ENCODE results near the gene FAM3B.

The FAM3B gene

DNA sequence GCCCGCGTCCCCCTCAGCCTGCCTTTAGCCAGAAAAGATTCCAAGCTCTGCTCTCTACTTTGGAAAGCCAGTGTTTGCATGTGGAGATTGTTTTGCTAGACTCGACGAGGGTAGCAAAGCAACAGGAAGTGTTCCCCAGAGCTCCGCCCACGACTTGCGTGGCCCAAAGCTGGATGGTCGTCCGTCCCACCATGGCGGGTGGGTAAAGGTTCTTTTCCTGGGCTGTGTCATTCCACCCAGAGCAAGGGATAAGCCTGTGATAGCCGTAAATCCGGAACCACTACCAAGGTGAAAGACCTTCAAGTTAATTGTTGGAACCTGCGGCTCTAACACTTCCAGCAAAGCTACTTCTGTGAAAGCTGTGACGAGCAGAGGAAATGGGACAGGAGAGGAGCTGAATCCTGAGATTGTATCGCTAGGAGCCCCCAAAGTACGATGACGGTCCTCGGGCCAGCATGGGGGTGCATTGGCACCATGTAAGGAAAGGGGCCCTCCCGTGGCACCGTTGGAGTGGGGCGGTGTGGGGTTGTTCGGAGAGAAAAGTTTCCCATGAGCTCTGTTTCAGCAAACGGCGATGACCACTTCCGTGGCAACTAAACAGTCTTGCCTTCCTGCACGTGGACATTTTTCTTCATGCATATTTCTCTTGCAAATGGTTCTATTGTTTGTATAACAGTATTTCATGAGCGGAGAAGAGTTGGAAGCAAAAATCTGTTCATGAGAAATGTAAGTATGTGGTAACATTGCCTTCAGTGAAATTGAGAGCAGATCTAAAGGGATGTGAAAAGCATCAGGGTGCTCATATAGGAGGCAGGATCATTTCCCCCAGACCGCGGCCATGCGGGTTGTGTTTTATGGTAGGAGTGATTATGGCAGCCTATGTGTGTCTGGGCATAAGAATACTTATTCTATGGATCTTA is 53.6 kb downstream of the FAM3B start:
- no peak for DNase-seq

DNA sequence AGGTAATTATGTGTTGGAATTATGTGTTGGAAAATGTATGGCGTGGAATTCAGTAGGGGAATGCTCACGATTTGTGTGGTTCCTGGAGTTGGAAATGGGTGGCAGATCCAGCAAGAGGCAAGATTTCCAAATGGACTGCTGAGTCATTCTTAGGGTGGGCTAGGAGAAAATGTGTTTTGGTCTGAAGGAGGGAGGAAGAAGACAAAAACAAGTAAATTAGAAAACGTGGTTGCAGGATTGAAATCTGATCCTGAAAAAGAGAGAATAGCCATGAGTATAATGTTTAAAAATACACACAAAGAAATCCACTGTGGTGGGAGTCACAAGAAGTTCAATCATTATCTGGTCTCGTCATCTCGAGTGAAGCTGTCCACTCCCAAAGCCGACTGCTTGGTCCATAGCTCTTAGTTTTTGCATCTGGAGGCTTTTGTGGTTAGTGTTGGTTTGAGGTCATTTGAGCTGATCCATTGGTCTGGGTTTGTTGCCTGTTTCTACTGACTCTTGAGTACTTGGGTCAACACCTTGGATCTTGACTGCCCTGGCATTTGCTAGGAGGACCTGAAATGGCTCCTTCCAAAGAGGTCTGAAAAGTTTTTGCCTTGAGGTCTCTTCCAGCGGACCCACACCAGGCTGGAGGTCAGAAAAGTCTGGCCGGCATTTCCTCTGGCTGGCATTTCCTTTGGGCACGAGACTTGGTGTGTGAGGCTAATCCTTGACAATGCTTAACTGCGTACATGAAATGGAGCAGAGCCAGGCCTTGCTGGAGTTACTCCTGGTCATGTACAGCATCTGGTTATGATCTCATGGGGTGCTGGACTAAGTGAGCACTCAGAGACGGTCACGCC is 54.5 kb downstream of the FAM3B start:
- DNase-seq = no peak

DNA sequence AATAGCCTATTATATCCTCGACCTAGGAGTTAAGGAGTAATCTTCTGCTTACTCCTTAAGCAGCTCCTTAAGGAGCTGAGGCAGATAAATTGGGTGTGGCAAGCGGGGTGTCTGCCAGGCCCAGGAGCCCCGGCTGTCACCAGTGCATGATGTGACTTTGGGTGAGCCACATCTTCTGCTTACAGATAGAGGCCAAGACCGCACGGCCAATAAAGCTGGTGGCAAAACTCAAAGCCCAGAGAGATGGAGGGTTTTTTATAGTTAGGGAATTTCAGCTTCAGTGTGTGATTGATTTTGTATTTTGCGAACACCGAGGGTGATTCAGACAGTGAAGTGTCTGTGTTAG is 55.1 kb downstream of the FAM3B start:
- peak; percentile 59 for DNase-seq

DNA sequence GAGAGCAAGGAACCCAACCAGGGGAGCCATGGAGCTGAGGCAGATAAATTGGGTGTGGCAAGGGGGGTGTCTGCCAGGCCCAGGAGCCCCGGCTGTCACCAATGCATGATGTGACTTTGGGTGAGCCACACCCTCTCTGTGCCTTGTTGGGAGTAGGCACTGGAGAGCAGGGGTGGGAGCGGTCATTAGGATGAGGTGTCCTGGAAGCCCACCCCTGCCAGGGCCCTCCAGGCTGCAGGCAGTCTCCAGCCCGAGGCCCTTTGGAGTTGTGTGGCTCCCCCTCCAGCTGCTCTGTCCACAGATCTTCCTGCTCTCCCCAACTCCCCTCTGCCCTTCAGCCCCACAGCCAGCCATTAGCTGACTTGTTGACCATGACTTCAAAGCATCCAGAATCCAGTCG is 56.7 kb downstream of the FAM3B start:
- DNase-seq = no peak

DNA sequence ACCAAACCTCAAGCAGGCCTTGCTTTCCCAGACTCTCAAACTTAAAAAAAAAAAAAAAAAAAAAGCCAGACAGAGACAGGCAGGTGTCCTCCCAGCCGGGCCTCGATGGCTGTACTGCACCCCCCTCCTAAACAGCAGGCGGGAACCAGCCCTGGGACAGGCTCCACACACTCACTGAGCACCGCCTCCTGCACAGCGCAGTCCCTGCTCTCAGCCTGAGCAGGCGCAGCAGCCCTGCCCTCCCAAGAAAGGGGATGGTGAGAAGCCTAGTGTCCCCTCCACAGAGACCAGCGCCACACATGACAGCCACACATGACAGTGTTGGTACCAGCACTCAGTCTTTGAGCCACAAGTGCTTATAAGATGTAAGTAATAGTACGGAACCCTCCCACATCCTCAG is 57.2 kb downstream of the FAM3B start:
- no peak for DNase-seq

DNA sequence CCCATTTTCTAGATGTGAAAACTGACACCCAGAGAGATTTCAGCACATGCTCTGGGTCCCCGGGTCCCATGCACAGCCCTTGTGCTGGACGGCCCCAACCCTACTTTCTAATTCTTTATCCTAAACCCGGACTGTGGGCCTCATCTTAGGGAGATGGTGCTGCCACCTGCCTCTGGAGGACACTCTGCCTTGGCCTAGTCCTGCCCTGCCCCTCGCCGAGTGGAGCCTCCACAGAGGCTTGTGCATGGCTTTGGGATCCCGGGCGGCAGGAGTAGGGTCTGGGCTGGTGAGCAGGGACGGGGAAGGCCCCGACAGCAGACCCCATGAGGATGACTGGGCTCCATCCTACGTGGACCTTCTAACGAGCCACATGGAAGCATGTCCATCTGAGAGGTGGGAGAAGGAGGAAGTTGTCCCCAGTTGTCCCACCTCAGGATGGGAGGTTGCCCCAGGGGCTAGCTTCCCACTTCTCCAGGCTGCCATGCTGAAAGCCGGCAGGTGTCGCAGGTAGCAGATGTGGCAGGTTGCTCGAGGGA is 57.6 kb downstream of the FAM3B start:
- no peak for DNase-seq

DNA sequence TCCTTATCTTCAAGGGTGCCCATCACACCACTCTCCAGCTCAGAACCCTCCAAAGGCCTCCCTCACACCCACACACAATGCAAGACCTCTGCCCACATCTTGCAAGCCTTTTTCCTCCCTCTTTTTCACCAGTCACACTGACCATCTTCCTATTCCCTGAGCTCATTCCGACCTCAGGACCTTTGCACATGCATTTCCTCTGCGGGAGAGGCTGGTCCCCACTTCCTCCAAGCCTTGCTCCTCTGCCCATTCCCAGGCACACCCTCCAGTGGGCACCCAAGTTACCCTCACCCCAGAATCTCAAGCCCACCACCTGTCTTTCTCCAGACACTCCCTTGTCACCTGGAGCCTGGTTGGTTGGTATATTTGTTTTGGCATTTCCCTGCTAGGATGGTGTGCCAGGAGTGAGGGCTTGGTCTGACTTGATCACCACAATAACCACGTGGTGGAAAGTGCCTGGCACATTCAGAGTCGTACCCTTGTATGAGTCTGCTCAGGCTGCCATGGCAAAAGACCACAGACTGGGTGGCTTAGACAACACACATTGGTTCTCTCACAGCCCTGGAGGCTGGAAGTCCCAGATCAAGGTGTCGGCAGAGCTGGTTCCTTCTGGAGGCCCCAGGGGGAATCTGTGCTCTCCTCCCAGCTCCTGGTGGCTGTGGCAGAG is 58.4 kb downstream of the FAM3B start:
- no peak for DNase-seq

DNA sequence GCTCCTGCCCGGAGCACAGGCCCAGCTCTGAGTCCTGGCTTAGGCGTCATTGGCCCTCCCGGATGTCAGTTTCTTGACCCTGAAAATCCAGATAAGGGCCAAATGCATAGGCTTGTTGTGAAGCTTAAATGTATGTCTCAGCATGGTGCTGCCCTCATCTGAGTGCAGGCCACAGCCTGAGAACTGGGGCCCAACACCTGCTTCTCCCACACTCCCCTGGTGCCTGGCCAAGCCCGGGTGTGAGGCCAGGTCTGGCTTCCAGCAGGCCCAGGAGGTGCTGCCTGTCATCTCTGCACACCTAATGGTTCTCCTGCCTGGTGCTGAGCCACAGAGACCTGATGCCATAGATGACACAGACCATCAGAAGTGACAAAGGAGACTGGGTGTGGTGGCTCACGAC is 59.3 kb downstream of the FAM3B start:
- no peak for DNase-seq

DNA sequence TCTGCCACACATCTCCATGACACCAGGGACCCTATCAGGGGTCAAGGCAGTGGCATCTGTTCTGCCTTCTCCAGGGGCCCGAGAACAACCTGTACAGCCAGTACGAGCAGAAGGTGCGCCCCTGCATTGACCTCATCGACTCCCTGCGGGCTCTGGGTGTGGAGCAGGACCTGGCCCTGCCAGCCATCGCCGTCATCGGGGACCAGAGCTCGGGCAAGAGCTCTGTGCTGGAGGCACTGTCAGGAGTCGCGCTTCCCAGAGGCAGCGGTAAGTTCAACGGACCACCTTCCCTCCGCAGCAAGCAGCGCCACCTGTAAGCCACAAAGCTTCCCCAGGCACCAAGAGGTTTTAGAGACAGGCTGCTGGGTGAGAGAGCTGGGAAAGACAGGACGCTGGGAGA is 61.1 kb downstream of the FAM3B start:
- DNase-seq = no peak

DNA sequence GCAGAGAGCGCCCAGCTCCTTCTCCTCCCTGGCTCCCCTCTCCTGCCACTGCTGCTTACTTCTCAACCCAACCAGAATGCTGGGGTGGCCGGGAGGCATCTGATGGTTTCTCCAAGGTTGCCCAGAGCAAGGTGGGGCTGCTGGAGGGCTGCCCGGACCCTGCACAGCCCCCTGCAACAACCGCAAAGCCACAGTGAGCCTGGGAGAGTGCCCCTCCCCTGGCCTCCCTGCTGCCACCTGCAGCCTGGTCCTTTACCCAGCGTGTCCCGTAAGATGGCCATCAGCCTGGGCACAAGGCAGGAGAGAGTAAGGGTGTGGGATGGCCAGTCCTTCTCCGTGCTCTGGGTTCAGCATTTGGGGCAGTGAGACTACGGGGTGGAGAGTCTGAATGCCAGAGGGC is 62.2 kb downstream of the FAM3B start:
- no peak for DNase-seq

DNA sequence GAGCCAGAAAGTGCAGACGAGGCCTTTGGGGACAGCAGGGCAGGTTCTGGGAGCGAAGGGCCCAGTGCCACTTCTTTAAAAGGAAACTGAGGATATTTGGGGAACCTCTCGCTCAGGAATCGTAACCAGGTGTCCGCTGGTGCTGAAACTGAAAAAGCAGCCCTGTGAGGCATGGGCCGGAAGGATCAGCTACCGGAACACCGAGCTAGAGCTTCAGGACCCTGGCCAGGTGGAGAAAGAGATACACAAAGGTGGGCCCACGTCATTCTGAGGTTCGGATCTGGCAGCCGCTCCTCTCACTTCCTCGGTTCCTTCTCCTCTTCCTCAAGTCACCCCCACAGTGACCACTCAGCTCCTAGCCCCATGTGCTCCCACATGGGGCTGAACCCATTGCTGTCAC is 63.3 kb downstream of the FAM3B start:
- DNase-seq = no peak

DNA sequence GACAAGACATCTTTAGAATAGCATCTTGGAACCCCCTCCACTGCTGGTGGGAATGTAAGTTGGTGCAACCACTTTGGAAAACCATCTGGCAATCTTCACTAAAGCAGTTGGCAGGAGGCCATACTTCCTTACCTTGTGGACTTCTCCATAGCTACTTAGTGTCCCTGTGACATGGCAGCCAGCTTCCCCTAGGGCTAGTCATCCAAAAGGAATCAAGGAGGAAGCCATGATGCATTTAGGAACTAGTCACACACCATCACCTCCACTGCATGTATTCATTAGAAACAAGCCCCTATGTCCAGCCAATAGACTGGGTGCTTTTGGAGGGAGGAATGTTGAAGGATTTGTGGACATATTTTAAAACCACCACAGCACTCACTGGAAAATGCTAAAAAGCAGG is 65.1 kb downstream of the FAM3B start:
- no peak for DNase-seq

DNA sequence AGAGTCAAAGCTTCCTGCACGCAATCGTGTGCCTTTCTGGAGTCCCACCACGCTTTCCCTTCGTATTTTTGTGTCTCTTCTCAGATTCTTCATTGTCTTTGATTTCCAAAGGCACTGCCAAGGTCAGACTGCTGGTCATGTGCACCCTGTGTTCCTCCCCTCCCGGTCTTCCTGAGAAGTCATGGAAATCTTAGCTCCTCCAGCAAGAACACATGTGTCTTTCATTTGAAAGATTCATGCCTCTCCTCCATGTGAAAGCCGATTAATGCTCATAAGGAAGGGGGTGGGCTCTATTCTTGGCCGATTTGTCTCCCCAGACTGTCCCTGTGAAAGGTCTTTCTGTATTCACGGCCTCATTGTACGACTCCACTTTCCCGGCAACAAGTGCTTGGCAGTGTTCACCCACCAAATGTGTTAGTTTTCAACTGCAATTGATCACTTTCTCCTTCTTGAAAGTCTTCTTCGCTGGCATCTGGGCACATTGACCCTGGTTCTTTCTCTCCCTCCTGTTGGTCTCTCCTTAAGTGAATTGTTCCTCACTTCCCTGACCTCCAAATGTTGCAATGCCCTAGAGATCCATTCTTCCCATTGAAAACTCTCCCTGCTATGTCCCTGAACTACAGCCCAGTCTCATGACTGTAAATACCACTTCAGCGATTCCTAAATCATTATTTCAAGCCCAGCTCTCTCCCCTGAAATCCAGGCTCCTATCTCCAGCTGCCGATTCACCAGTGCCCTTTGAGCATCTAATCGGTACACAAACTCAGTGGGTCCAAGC is 70.6 kb downstream of the FAM3B start:
- no peak for DNase-seq

DNA sequence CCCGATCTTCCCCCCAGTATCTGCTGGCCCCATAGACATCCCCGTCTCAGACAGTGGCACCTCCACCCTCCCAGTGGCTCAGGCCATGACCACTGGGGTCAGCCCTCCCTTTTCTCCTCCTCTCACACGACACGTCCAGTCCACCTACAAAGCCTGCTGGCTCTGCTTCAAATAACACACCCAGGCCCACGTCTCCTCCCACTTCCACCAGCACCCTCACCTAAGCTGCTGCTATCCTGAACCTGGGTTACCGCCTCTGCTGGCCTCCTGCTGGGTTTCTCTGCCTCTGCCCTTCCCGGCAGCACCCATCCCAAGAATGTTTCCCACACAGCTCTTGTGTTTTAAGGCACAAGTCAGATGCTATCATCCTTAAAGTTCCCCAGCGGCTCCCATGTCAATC is 71.2 kb downstream of the FAM3B start:
- no peak for DNase-seq

DNA sequence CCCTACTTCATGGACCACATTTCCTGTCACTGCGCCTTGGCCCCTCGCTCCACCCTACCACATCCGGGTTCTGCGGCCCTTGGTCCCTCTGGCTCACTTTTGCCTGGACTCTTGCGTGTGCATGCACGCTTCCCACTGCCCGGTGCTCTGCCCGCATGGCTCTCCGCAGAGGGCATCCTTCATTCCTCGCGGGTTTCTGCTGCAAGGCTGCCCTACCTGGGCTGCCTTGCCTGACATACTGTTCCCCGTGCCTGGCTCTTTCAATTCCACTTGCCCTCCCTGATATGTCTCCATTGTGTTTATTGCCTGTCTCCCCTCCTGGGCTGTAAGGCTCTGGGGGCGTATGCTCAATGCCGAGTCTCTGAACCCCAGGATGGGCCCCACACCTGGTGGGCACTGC is 71.7 kb downstream of the FAM3B start:
- DNase-seq = no peak

DNA sequence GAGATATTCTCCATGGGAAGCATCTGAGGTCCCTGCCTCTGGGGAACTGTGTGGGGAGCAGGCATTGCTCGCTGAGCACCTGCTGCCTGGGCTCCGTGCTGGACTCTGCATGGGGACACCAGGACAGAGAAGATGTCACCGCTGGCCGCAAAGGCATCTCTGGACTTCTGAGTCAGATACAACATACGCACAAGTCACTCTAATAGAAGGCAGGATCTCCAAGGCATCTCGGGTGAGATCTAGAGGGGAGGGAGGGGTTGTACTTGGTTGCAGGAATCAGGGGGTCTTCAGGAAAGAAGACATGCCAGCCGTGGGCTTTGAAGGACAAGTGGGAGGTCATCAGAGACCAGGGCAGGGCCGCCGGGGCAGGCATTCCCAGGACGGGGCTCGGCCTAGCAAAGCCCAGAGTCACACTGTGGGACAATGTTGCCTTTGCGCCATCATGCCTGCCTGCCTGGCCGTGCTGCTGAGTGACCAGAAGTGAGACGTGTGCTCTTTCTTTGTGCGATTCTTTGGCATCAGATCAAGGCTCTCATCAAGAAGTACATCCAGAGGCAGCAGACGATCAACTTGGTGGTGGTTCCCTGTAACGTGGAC is 73.5 kb downstream of the FAM3B start:
- DNase-seq = no peak

DNA sequence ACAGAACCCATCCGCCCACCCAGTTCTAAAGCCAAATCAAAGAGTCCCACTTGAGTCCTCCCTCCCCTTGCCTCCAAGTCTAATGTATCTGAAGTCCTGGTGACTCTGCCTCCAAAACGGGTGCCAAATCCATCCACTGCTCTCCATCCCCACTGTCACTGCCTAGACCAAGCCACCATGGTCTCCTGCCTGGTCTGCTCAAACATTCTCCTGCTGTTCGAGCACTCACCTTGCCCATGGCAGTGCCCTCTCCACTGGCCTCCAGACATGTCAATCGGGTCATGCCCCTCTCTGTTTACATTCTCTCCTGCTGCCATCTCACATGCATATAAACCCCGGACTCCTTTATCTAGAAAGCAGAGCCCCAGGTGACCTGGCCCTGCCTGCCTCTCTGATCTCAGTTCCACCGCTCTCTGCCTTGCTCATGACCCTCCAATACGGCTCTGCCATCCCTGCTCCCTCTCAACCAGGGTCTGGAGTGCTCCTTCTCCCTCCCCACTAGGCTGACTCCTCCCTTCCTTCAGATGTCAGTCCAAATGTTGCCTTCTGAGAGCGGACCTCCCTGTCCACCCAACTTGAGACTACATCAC is 77.4 kb downstream of the FAM3B start:
- DNase-seq = no peak

DNA sequence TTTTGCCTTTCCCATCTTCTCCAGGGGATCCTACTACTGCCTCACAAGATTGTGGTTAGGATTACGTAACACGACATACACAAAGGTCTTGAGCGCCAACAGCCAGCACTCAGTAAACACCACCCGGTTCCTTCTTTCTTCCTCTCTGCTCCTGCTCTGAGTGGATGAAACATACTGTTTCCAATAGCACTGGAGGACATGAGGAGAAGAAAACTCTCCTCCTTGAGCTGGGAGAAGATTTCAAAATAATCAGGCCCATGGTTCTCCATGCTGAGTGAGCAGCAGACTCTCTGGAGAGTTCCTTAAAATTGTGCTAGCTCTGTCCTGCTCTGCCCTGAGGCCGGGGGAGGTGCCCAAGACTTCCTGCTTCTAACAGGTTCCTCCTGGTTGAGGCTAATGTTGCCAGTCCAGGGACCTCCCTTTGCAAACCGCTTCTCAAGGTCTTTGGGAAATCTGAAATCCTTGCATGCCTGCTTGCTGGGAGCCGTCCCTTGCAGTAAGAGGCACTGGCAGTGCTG is 80.0 kb downstream of the FAM3B start:
- no peak for DNase-seq

DNA sequence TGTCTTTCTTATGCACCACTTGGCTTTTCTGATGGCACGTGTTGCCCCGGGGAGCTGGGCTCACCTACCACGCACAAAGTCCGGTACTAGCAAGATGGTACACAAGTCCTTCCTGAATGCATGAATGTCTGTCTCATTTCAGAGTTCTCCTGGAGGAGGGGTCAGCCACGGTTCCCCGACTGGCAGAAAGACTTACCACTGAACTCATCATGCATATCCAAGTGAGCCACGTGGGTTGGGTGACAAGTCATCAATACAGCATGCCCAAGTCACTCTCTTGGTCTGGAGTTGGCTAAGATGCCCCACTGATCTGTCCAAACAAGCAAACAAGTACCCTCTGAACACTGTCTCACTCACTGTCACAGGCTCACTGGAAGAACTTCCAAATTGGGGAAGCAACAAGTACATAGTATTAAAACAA is 80.9 kb downstream of the FAM3B start:
- no peak for DNase-seq

DNA sequence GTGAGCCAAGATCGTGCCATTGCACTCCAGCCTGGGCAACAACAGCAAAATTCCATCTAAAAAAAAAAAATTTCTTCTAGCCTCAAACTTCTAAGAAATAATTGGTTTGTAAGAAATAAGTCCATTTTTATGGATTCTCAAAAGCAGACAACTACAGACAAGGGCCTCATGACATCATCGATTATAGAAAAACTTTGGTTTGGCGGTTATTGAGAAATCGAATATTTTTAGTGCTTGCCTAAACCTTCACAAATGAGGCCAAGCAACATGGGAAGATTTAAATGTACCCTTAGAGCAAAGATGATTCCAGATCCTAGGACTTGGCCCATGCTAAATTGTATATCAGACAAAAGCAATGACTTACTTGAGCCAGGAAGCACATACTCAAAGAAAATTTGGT is 81.7 kb downstream of the FAM3B start:
- DNase-seq = no peak

DNA sequence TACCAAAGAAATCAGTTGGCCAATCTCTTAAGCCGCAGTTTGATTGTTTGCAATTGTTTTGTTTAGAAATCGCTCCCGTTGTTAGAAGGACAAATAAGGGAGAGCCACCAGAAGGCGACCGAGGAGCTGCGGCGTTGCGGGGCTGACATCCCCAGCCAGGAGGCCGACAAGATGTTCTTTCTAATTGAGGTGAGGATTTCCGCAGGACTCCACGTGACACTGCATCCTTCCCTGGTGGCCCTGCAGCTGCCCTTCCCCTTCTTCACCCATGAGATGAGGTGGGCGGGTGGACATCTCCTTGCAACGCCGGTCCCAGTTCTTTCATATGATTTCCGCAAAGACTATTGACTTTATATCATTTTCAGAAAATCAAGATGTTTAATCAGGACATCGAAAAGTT is 82.2 kb downstream of the FAM3B start:
- no peak for DNase-seq
